Measurements from ENCODE around the gene RIOK2.
"Not testable (repeated sequence)": the region's sequence is repeated elsewhere in the genome, so short reads cannot be mapped to it uniquely, and the experiment has no call there.

RIOK2 gene

GRCh38 chr5:97192580-97193354 is 9.7 kb upstream of the RIOK2 start (continued):
- peak; percentile 59; the same call in 1 of the 2 replicates for TF ChIP-seq YY1 (tag by site-specific recombination; IDR thresholded peaks at IDR 0.05)
- TF ChIP-seq ZIC2 (tag by site-specific recombination; IDR thresholded peaks at IDR 0.05): peak; percentile 85
- TF ChIP-seq ZSCAN23 (tag by site-specific recombination; IDR thresholded peaks at IDR 0.05): no peak
- TF ChIP-seq ZBTB48 (tag by site-specific recombination; IDR thresholded peaks at IDR 0.05): peak; percentile 13; the same call in 1 of the 2 replicates

DNA sequence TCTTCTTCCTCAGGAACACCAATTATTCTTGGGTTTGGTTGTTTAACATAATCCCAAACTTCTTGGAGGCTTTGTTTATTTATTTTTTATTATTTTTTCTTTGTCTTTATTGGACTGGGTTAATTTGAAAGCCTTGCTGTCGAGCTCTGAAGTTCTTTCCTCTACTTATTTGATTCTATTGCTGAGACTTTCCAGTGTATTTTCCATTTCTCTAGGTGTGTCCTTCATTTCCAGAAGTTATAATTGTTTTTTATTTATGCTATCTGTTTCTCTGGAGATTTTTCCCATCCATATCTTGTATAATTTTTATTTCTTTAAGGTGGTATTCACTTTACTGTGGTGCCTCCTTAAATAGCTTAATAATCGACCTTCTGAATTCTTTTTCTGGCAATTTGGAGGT is 8.8 kb upstream of the RIOK2 start:
- Histone ChIP-seq H3K4me3 (ENCODE audit: low read depth, low read length) (no peak overlapping the region), H3K27ac (ENCODE audit: extremely low read depth, low read depth, low read length) (no peak overlapping the region), H3K9me3 (ENCODE audit: control insufficient read depth, insufficient read depth, low read depth, low read length) (no peaks in the 10 kb centered on the region), H3K36me3 (ENCODE audit: control insufficient read depth in 2 of 2, insufficient read depth in 1 of 2, low read length in 2 of 2) (no peaks in the 10 kb centered on the region), H3K4me1 (ENCODE audit: control insufficient read depth, insufficient read depth, low read length) (peaks cover 12% of the 10 kb centered on the region)
- peak; percentile 27 for TF ChIP-seq SETDB1 (IDR thresholded peaks at IDR 0.05; ENCODE audit: insufficient read length, low read length)
- no peak for TF ChIP-seq ZNF274 (IDR thresholded peaks at IDR 0.05; ENCODE audit: low read length)
- TF ChIP-seq ZNF274 (tag by site-specific recombination; IDR thresholded peaks at IDR 0.05; ENCODE audit: borderline replicate concordance): no peak
- CTCF ChIA-PET: interaction anchor here (0.6 to 1.2 kb wide), 3 partner anchors 15 to 1035 kb away, joined by 3 to 5 read pairs (median 3); no protein-coding TSS in a partner anchor
- POLR2A ChIA-PET: interaction anchor here (3.0 kb wide), 1 partner anchor 8 kb away, joined by 15 read pairs; the partner anchor contains the start of gene RIOK2

DNA sequence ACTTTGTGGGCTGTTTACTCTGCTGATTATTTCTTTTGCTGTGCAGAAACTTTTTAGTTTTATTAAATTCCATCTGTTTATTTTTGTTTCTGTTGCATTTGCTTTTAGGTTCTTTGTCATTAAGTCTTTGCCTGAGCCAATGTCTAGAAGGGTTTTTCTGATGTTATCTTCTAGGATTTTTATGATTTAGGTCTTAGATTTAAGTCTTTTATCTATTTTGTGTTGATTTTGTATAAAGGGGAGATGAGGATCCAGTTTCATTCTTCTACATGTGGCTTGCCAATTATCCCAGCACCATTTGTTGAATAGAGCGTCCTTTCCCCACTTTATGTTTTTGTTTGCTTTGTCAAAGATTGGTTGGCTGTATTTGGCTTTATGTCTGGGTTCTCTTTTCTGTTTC is 6.5 kb upstream of the RIOK2 start:
- 0 out of 2 replicates have a peak, but pooled peaks have one; percentile 57 for TF ChIP-seq WT1 (tag by site-specific recombination; IDR thresholded peaks at IDR 0.05)
- H3K4me3 ChIP-seq (ENCODE audit: low read depth, low read length); H3K9me3 ChIP-seq (ENCODE audit: control insufficient read depth, insufficient read depth, low read depth, low read length); POLR2A ChIA-PET; CTCF ChIA-PET; H3K36me3 ChIP-seq (ENCODE audit: control insufficient read depth in 2 of 2, insufficient read depth in 1 of 2, low read length in 2 of 2); H3K27ac ChIP-seq (ENCODE audit: extremely low read depth, low read depth, low read length): not testable (repeated sequence)
- peaks cover 12% of the 10 kb centered on the region for H3K4me1 ChIP-seq (ENCODE audit: control insufficient read depth, insufficient read depth, low read length)

DNA sequence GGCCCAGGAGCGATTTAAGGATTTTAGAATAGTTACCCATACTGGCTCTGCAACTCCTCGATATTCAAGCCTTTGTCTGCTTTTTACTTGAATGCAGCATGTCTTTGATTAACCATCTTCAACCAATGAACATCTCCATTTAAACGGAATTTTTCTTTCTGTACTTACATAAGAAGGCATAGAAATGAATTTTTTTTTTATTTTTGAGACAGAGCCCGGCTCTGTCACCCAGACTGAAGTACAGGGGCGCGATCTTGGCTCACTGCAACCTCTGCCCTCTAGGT is 825 bp upstream of the RIOK2 start:
- CTCF ChIA-PET: interaction anchor here (1.5 kb wide), 1 partner anchor 22 kb away, joined by 3 read pairs; no protein-coding TSS in a partner anchor
- Histone ChIP-seq H3K27ac (ENCODE audit: extremely low read depth, low read depth, low read length) (peak overlapping the region; percentile 87; the same call in 1 of the 2 replicates), H3K4me1 (ENCODE audit: control insufficient read depth, insufficient read depth, low read length) (peaks cover 2% of the 10 kb centered on the region), H3K9me3 (ENCODE audit: control insufficient read depth, insufficient read depth, low read depth, low read length) (no peaks in the 10 kb centered on the region), H3K4me3 (ENCODE audit: low read depth, low read length) (no peak overlapping the region), H3K36me3 (ENCODE audit: control insufficient read depth in 2 of 2, insufficient read depth in 1 of 2, low read length in 2 of 2) (peaks cover 0 to 12% of the 10 kb centered on the region in 2 experiments)
- POLR2A ChIA-PET: interaction anchor here (1.7 kb wide), 1 partner anchor 9 kb away, joined by 15 read pairs; no protein-coding TSS in a partner anchor
- no peak for TF ChIP-seq ZNF792 (tag by site-specific recombination; IDR thresholded peaks at IDR 0.05)
- no peak for TF ChIP-seq ZNF37A (tag by site-specific recombination; IDR thresholded peaks at IDR 0.05)
- TF ChIP-seq, protein P1, sequence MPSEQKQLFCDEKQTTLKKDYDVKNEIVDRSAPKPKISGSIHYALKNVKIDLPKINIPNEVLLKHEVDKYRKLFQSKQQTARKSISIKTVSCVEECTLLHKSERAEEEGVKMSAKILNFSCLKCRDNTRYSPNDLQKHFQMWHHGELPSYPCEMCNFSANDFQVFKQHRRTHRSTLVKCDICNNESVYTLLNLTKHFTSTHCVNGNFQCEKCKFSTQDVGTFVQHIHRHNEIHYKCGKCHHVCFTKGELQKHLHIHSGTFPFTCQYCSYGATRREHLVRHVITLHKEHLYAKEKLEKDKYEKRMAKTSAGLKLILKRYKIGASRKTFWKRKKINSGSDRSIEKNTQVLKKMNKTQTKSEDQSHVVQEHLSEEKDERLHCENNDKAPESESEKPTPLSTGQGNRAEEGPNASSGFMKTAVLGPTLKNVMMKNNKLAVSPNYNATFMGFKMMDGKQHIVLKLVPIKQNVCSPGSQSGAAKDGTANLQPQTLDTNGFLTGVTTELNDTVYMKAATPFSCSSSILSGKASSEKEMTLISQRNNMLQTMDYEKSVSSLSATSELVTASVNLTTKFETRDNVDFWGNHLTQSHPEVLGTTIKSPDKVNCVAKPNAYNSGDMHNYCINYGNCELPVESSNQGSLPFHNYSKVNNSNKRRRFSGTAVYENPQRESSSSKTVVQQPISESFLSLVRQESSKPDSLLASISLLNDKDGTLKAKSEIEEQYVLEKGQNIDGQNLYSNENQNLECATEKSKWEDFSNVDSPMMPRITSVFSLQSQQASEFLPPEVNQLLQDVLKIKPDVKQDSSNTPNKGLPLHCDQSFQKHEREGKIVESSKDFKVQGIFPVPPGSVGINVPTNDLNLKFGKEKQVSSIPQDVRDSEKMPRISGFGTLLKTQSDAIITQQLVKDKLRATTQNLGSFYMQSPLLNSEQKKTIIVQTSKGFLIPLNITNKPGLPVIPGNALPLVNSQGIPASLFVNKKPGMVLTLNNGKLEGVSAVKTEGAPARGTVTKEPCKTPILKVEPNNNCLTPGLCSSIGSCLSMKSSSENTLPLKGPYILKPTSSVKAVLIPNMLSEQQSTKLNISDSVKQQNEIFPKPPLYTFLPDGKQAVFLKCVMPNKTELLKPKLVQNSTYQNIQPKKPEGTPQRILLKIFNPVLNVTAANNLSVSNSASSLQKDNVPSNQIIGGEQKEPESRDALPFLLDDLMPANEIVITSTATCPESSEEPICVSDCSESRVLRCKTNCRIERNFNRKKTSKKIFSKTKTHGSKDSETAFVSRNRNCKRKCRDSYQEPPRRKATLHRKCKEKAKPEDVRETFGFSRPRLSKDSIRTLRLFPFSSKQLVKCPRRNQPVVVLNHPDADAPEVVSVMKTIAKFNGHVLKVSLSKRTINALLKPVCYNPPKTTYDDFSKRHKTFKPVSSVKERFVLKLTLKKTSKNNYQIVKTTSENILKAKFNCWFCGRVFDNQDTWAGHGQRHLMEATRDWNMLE (tag by site-specific recombination; conservative IDR thresholded peaks at IDR 0.05; ENCODE audit: low read depth): peak; percentile 53
- TF ChIP-seq ZNF514 (tag by site-specific recombination; IDR thresholded peaks at IDR 0.05): no peak
- TF ChIP-seq ZNF132 (tag by site-specific recombination; IDR thresholded peaks at IDR 0.05; ENCODE audit: borderline replicate concordance): no peak
- TF ChIP-seq, protein P2, sequence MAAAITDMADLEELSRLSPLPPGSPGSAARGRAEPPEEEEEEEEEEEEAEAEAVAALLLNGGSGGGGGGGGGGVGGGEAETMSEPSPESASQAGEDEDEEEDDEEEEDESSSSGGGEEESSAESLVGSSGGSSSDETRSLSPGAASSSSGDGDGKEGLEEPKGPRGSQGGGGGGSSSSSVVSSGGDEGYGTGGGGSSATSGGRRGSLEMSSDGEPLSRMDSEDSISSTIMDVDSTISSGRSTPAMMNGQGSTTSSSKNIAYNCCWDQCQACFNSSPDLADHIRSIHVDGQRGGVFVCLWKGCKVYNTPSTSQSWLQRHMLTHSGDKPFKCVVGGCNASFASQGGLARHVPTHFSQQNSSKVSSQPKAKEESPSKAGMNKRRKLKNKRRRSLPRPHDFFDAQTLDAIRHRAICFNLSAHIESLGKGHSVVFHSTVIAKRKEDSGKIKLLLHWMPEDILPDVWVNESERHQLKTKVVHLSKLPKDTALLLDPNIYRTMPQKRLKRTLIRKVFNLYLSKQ (tag by site-specific recombination; IDR thresholded peaks at IDR 0.05; ENCODE audit: borderline replicate concordance): no peak
- TF ChIP-seq ZNF146 (tag by site-specific recombination; IDR thresholded peaks at IDR 0.05): no peak
- TF ChIP-seq ZNF366 (tag by site-specific recombination; conservative IDR thresholded peaks at IDR 0.05): peak; percentile 7; the same call in 1 of the 2 replicates
- TF ChIP-seq ZNF23 (tag by site-specific recombination; IDR thresholded peaks at IDR 0.05; ENCODE audit: borderline replicate concordance): no peak
- no peak for TF ChIP-seq GLI2 (tag by site-specific recombination; IDR thresholded peaks at IDR 0.05; ENCODE audit: borderline replicate concordance, low read depth)
- TF ChIP-seq, protein P3, sequence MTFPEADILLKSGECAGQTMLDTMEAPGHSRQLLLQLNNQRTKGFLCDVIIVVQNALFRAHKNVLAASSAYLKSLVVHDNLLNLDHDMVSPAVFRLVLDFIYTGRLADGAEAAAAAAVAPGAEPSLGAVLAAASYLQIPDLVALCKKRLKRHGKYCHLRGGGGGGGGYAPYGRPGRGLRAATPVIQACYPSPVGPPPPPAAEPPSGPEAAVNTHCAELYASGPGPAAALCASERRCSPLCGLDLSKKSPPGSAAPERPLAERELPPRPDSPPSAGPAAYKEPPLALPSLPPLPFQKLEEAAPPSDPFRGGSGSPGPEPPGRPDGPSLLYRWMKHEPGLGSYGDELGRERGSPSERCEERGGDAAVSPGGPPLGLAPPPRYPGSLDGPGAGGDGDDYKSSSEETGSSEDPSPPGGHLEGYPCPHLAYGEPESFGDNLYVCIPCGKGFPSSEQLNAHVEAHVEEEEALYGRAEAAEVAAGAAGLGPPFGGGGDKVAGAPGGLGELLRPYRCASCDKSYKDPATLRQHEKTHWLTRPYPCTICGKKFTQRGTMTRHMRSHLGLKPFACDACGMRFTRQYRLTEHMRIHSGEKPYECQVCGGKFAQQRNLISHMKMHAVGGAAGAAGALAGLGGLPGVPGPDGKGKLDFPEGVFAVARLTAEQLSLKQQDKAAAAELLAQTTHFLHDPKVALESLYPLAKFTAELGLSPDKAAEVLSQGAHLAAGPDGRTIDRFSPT (tag by site-specific recombination; IDR thresholded peaks at IDR 0.05): no peak
- TF ChIP-seq ZNF610 (tag by site-specific recombination; IDR thresholded peaks at IDR 0.05; ENCODE audit: borderline replicate concordance): 0 out of 2 replicates have a peak, but pooled peaks have one; percentile 14
- TF ChIP-seq MZF1 (tag by site-specific recombination; IDR thresholded peaks at IDR 0.05; ENCODE audit: borderline replicate concordance): no peak

All from HEK293 (cell line).